NCI-H1092 treated with DMSO at 0.1 percent for 48 hours (cell line): Measurements from ENCODE around the gene NME5.
"Not testable (repeated sequence)": the region's sequence is repeated elsewhere in the genome, so short reads cannot be mapped to it uniquely, and the experiment has no call there.

Experiments
- DNase-seq: peaks from one replicate; lab custom pipeline; 2025; lab: John Stamatoyannopoulos, UW

Gene NME5

GRCh38 chr5:138138949-138139780 is at the start of gene NME5:
Gene NME5, minus strand, starts transcription at chr5:138139428. Its CDS starts 648 bp downstream, at chr5:138138780.
- DNase-seq = peak; percentile 74

- no peak for DNase-seq
These were observed 49.4 kb upstream of the NME5 start for GRCh38 chr5:138188626-138189025.

- no peak for DNase-seq
These were observed 46.8 kb upstream of the NME5 start for GRCh38 chr5:138186002-138186447.

- no peak for DNase-seq
These were observed 43.6 kb upstream of the NME5 start for GRCh38 chr5:138182808-138183207.

GRCh38 chr5:138180841-138181240 is 41.6 kb upstream of the NME5 start:
- DNase-seq = no peak

- DNase-seq = peak; percentile 15
These were observed 41.1 kb upstream of the NME5 start for GRCh38 chr5:138180183-138180782.

- no peak for DNase-seq
These were observed 40.1 kb upstream of the NME5 start for GRCh38 chr5:138179277-138179857.

- peak; percentile 97 for DNase-seq
These were observed 39.5 kb upstream of the NME5 start, which contains the start of the genes BRD8 and KIF20A for GRCh38 chr5:138178516-138179276. Gene BRD8, minus strand, starts transcription at chr5:138178630. Its CDS starts 16 bp downstream, at chr5:138178614. Gene KIF20A, plus strand, starts transcription at chr5:138179112. Its CDS starts 569 bp downstream, at chr5:138179681.

GRCh38 chr5:138177941-138178515 is 38.8 kb upstream of the NME5 start:
- no peak for DNase-seq

- no peak for DNase-seq
These were observed 31.1 kb upstream of the NME5 start for GRCh38 chr5:138170299-138170698.

- DNase-seq = no peak
These were observed 29.9 kb upstream of the NME5 start for GRCh38 chr5:138169124-138169523.

GRCh38 chr5:138163721-138164120 is 24.5 kb upstream of the NME5 start:
- DNase-seq = no peak

GRCh38 chr5:138160706-138161105 is 21.5 kb upstream of the NME5 start:
- DNase-seq = no peak

- no peak for DNase-seq
These were observed 20.4 kb upstream of the NME5 start for GRCh38 chr5:138159666-138160065.

GRCh38 chr5:138157626-138158025 is 18.4 kb upstream of the NME5 start:
- no peak for DNase-seq

GRCh38 chr5:138155977-138156376 is 16.7 kb upstream of the NME5 start:
- DNase-seq = not testable (repeated sequence)

GRCh38 chr5:138149530-138149929 is 10.3 kb upstream of the NME5 start:
- DNase-seq = no peak

- no peak for DNase-seq
These were observed 9.6 kb upstream of the NME5 start for GRCh38 chr5:138148811-138149210.

- DNase-seq = not testable (repeated sequence)
These were observed 4.3 kb upstream of the NME5 start for GRCh38 chr5:138143578-138143977.

- DNase-seq = no peak
These were observed 2.5 kb upstream of the NME5 start for GRCh38 chr5:138141734-138142133.

GRCh38 chr5:138140268-138140667 is 1.0 kb upstream of the NME5 start:
- DNase-seq = no peak

- no peak for DNase-seq
These were observed 508 bp upstream of the NME5 start for GRCh38 chr5:138139781-138140090.
